ENCODE data around the gene TSFM. TPM values are rescaled to one million over a fixed set of nuclear protein-coding genes. Genes with fewer than 3 reads are reported as not detected.
"Not testable (repeated sequence)": the region's sequence is repeated elsewhere in the genome, so short reads cannot be mapped to it uniquely, and the experiment has no call there.

Gene TSFM
- total RNA-seq, 2 experiments from 2014 or later = 46.3 to 47.3 TPM

DNA sequence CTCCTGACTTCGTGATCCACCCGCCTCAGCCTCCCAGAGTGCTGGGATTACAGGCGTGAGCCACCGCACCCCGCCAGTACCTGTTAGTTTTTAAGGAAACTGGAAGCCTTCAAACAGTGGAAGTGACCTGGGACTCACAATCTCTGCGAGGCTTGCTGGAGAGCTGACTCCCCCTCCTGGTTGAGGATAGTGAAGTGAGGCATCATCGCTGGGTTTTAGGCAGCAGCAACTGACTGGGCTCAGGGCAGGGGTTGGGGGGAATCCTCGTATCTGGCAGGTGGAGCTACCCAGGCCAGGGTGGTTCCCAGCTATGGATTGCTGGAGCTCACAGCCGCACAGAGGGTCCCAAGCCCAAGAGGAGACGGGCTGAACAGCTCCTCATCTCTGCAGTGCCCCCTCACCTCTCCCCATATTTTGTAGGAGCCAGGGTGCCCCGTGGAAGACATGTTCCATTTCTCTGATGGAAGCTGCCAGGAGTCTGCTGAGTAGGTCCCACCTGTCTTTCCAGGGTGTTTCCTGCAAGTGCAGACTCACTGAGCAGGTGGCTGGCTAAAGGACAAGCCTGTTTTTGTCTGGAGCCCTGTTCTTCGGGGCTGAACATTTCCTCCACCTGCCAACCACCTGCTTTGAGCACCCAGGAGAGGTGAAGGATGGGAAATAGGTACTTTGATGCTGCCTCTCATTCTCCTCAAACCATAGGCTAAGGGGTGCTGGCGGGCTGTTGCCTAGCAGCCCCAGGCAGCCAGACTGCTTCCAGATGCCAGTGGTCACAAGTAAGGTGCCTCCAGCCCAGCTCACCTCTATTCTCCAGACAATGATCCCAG is 32.8 kb downstream of the TSFM start:
- Mint-ChIP-seq H3K4me1 (ENCODE audit: low read depth) (no peaks in the 10 kb centered on the region), H3K4me3 (no peak overlapping the region), H3K27me3 (no peaks in the 10 kb centered on the region), H3K9me3 (no peaks in the 10 kb centered on the region), H3K36me3 (ENCODE audit: low read depth) (no peaks in the 10 kb centered on the region), H3K27ac (no peak overlapping the region)
- CTCF ChIA-PET = interaction anchor here (0.8 to 6.2 kb wide), 5 partner anchors 14 to 89 kb away, joined by 3 to 52 read pairs (median 3); no protein-coding TSS in a partner anchor
- DNase-seq (no peak), ATAC-seq (no peak)
- no peak for TF ChIP-seq CTCF (IDR thresholded peaks at IDR 0.05)
- intact Hi-C loops (cut with micrococcal nuclease) = no loop called here
- POLR2A ChIA-PET = no interaction called here

- ChIA-PET POLR2A (interaction anchor here (0.9 to 1.6 kb wide), 2 partner anchors 17 to 33 kb away, joined by 3 to 6 read pairs; partner anchors contain the start of gene TSFM), CTCF (interaction anchor here (1.0 to 6.2 kb wide), 7 partner anchors 9 to 88 kb away, joined by 3 to 52 read pairs (median 4); partner anchors contain the start of gene TSFM)
- no peaks in the 10 kb centered on the region for H3K27me3 Mint-ChIP-seq
- H3K27ac Mint-ChIP-seq = no peak overlapping the region
- DNase-seq (no peak), ATAC-seq (no peak)
- no peaks in the 10 kb centered on the region for H3K4me1 Mint-ChIP-seq (ENCODE audit: low read depth)
- no peaks in the 10 kb centered on the region for H3K9me3 Mint-ChIP-seq
- H3K36me3 Mint-ChIP-seq (ENCODE audit: low read depth) = no peaks in the 10 kb centered on the region
- no peak overlapping the region for H3K4me3 Mint-ChIP-seq
- intact Hi-C loops (cut with micrococcal nuclease) = no loop called here
- TF ChIP-seq CTCF (IDR thresholded peaks at IDR 0.05) = no peak
Measured at GRCh38 chr12:57816001-57816854, 33.6 kb downstream of the TSFM start.

GRCh38 chr12:57816855-57817151 is 34.2 kb downstream of the TSFM start:
- no peak overlapping the region for H3K4me3 Mint-ChIP-seq
- ChIA-PET CTCF (interaction anchor here (1.3 to 6.2 kb wide), 6 partner anchors 9 to 88 kb away, joined by 3 to 52 read pairs (median 5); partner anchors contain the start of gene TSFM), POLR2A (interaction anchor here (0.9 to 1.6 kb wide), 2 partner anchors 17 to 34 kb away, joined by 3 to 6 read pairs; partner anchors contain the start of gene TSFM)
- no peak for TF ChIP-seq CTCF (IDR thresholded peaks at IDR 0.05)
- no peaks in the 10 kb centered on the region for H3K9me3 Mint-ChIP-seq
- no peaks in the 10 kb centered on the region for H3K36me3 Mint-ChIP-seq (ENCODE audit: low read depth)
- H3K27me3 Mint-ChIP-seq = no peaks in the 10 kb centered on the region
- intact Hi-C loops (cut with micrococcal nuclease) = no loop called here
- ATAC-seq (no peak), DNase-seq (no peak)
- no peak overlapping the region for H3K27ac Mint-ChIP-seq
- no peaks in the 10 kb centered on the region for H3K4me1 Mint-ChIP-seq (ENCODE audit: low read depth)

- DNase-seq (no peak), ATAC-seq (no peak)
- H3K27me3 Mint-ChIP-seq = no peaks in the 10 kb centered on the region
- no peak overlapping the region for H3K4me3 Mint-ChIP-seq
- POLR2A ChIA-PET = interaction anchor here (0.9 to 1.6 kb wide), 2 partner anchors 18 to 34 kb away, joined by 3 to 6 read pairs; partner anchors contain the start of gene TSFM
- H3K27ac Mint-ChIP-seq = no peak overlapping the region
- H3K4me1 Mint-ChIP-seq (ENCODE audit: low read depth) = no peaks in the 10 kb centered on the region
- no peaks in the 10 kb centered on the region for H3K9me3 Mint-ChIP-seq
- CTCF ChIA-PET = interaction anchor here (0.8 to 6.2 kb wide), 8 partner anchors 8 to 87 kb away, joined by 3 to 52 read pairs (median 4); partner anchors contain the start of gene TSFM
- intact Hi-C loops (cut with micrococcal nuclease) = no loop called here
- H3K36me3 Mint-ChIP-seq (ENCODE audit: low read depth) = peaks cover 2% of the 10 kb centered on the region
- TF ChIP-seq CTCF (IDR thresholded peaks at IDR 0.05) = no peak
Measured at GRCh38 chr12:57817261-57817989, 34.8 kb downstream of the TSFM start.

- DNase-seq; H3K27me3 Mint-ChIP-seq; H3K4me3 Mint-ChIP-seq; H3K4me1 Mint-ChIP-seq (ENCODE audit: low read depth); intact Hi-C loops (cut with micrococcal nuclease); POLR2A ChIA-PET; H3K36me3 Mint-ChIP-seq (ENCODE audit: low read depth); H3K27ac Mint-ChIP-seq; H3K9me3 Mint-ChIP-seq; ATAC-seq: not testable (repeated sequence)
- CTCF ChIA-PET = interaction anchor here (0.8 to 6.2 kb wide), 6 partner anchors 8 to 87 kb away, joined by 3 to 52 read pairs (median 5); no protein-coding TSS in a partner anchor
Measured at GRCh38 chr12:57817990-57818331, 35.4 kb downstream of the TSFM start.

- H3K9me3 Mint-ChIP-seq; H3K4me3 Mint-ChIP-seq; intact Hi-C loops (cut with micrococcal nuclease); H3K27me3 Mint-ChIP-seq; ATAC-seq; DNase-seq; H3K4me1 Mint-ChIP-seq (ENCODE audit: low read depth); H3K27ac Mint-ChIP-seq: not testable (repeated sequence)
- CTCF ChIA-PET = interaction anchor here (3.3 to 6.2 kb wide), 2 partner anchors 19 to 85 kb away, joined by 22 to 52 read pairs; no protein-coding TSS in a partner anchor
- POLR2A ChIA-PET = interaction anchor here (1.3 kb wide), 1 partner anchor 37 kb away, joined by 3 read pairs; the partner anchor contains the start of gene TSFM
- H3K36me3 Mint-ChIP-seq (ENCODE audit: low read depth) = peaks cover 13% of the 10 kb centered on the region
Measured at GRCh38 chr12:57820119-57820518, 37.5 kb downstream of the TSFM start.

DNA sequence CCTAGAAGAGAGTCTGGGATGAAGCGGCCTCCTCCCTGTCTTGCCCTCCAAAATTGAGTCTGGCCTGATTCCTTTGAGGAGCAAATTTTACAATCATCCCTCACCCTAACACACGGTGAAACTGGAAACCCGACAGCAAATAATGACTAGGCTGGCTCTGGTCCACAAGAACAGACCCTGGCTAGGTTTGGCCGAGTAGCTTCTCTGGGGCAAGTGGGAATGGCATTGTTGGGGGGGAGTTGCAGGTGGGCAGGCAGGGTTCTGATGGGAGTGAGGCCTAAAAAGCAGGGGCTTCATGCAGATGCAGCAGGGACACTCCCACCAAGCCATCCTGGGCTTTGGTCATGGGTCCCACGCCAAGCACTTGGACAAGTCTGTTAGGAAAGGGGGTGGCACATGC is 38.4 kb downstream of the TSFM start:
- CTCF ChIA-PET; ATAC-seq; H3K4me1 Mint-ChIP-seq (ENCODE audit: low read depth); H3K4me3 Mint-ChIP-seq; H3K27ac Mint-ChIP-seq; H3K27me3 Mint-ChIP-seq; DNase-seq; H3K9me3 Mint-ChIP-seq; intact Hi-C loops (cut with micrococcal nuclease): not testable (repeated sequence)
- POLR2A ChIA-PET = interaction anchor here (1.3 kb wide), 1 partner anchor 38 kb away, joined by 3 read pairs; the partner anchor contains the start of gene TSFM
- H3K36me3 Mint-ChIP-seq (ENCODE audit: low read depth) = peaks cover 16% of the 10 kb centered on the region
